Activated CD8-positive, alpha-beta memory T cell treated with anti-CD3 and anti-CD28 coated beads, Interleukin-2, amount 50 U/mL, for 4 hours (primary cell): Measurements from ENCODE around the gene ZNF28.
"Not testable (repeated sequence)": the region's sequence is repeated elsewhere in the genome, so short reads cannot be mapped to it uniquely, and the experiment has no call there.

Source experiments
- DNase-seq: peaks from one replicate; pipeline ENCODE4 v3.0.0-alpha.2; 2020

The ZNF28 gene

DNA sequence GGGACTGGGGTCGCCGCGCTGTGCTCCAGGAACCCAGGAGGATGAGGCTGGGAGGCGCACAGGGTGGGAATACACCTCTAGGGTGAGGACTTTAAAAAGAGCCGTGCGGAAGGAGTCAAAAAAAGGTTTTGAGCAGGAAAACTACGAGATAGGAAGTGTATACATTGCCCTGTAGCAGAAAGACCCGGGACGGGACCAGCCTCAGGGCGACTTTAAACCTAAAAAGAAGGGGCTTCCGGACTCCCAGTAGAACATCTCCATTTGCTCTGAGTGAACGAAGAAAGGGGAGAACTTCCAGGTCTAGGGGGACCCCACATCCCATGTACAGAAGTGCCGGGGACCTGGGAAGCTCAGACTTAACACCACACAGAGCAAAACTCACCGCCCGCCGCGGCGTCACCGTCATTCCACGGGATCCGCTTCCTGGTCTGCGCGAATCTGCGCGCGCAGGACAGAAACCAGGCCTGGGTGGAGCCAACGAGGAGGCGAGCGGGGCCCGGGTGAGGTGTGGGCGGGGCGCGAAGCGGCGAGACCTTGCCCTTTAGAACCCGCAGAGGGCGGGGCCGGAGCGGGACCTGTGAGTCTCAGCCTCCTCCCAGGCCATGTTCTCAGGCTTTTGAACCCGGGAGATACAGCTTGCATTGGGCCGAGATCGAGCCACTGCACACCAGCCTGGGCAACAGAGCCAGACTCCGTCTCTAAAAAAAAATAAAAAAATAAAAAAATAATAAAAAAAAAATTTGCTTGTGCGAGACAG is at the start of gene ZNF28:
Gene ZNF28 (minus strand): TSS at position 430 of the 757 bp plus-strand sequence. CDS start 3,675 bp downstream, outside the sequence.
- peak; percentile 67 for DNase-seq

DNA sequence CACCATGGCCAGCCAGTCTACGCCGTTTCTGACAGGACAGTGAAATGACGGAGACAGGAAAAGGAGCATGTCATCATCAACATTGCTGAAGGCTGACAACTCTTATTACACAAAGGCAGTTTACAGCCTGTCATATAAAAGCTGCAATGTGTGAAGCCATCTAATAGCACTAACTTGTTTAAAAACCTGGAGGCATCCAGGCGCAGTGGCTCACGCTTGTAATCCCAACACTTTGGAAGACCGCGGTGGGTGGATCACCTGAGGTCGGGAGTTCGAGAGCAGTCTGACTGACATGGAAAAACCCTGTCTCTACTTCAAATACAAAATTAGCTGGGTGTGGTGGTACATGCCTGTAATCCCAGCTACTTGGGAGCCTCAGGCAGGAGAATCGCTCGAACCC is 46.6 kb upstream of the ZNF28 start:
- not testable (repeated sequence) for DNase-seq

DNA sequence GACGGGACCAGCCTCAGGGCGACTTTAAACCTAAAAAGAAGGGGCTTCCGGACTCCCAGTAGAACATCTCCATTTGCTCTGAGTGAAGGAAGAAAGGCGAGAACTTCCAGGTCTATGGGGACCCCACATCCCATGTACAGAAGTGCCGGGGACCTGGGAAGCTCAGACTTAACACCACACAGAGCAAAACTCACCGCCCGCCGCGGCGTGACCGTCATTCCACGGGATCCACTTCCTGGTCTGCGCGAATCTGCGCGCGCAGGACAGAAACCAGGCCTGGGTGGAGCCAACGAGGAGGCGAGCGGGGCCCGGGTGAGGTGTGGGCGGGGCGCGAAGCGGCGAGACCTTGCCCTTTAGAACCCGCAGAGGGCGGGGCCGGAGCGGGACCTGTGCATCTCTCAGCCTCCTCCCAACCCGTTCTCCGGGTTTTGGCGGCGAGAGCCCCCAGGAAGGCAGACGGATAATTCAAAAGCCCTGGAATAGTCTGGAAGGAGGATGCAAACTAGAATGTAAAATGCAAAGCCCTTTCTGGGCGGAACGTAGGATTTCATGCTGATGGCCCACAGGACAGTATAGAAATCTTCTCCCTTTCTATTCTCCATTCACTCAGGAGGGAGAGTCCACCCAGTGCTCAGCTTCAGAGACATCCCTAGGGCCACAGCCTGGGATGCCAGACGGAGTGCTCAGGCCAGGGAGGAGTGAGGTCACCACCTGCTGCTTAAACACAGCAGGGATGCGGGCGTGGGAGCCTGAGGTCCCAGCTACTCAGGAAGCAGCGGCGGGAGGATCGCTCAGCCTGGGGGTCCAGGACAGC is 36.2 kb upstream of the ZNF28 start, which contains the start of gene ZNF468:
Gene ZNF468 (minus strand): TSS at position 242 of the 814 bp plus-strand sequence. CDS start 3,347 bp downstream, outside the sequence.
- DNase-seq = peak; percentile 69

DNA sequence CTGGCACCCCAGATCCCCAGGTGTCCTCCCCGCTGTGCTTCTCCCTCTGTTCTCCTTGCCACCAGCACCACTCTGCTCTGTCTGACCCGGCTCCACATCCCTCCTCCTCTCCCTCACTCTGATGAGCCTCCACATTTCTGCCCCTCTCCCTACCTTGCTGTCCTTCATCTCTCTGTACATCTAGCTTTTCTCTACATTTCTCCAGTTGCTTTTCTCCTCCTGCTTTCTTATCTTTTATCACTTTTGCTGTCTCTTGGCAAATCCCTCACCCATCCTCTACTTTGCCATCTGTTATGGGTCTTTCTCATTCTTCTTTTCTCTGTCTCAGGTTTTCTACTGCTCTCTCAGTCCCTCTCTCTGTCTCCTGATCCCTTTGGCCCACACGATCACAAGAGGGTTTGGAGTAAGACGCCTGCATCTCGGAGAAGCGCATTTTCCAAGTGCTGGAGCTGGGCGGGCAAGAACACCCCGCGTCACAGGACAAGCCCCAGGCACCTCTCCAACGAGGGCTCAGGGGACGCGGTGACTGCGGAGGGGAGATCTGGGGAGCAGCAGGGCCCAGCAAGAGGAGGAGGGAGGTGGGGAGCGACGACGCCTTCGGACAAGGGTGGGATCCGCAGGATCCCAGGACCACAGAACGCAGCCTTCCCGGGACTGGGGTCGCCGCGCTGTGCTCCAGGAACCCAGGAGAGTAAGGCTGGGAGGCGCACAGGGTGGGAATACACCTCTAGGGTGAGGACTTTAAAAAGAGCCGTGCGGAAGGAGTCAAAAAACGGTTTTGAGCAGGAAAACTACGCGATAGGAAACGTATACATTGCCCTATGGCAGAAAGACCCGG is 35.3 kb upstream of the ZNF28 start:
- DNase-seq = peak; percentile 17

DNA sequence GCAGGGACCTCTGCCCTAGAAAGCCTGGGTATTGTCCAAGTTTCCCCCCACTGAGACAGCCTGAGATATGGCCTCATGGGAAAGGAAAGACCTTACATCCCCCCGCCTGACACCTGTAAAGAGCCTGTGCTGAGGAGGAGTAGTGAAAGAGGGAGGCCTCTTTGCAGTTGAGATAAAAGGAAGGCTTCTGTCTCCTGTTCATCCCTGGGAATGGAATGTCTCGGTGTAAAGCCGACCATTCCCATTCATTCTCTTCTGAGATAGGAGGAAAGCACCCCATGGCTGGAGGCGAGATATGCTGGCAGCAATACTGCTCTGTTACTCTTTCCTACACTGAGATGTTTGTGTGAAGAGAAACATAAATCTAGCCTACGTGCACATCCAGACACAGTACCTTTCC is 25.9 kb upstream of the ZNF28 start:
- not testable (repeated sequence) for DNase-seq

DNA sequence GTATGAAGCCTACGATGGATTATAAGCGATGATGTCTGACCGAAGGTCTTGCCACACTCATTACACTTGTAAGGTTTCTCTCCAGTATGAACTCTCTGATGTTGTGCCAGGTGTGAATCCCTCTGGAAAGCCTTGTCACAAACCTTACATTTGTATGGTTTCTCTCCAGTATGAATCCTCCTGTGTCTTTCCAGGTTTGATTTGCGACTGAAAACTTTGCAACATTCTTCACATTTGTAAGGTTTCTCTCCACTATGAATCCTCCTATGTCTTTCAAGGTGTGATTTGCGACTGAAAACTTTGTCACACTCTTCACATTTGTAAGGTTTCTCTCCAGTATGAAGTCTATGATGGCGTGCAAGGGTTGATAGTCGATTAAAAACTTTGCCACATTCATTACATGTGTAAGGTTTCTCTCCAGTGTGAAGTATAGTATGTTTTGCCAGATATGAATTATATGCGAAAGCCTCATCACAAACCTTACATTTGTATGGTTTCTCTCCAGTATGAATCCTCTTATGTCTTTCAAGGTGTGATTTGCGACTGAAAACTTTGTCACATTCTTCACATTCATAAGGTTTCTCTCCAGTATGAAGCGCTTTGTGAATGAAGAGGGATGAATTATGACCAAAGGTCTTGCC is 19.5 kb upstream of the ZNF28 start:
- DNase-seq = not testable (repeated sequence)

DNA sequence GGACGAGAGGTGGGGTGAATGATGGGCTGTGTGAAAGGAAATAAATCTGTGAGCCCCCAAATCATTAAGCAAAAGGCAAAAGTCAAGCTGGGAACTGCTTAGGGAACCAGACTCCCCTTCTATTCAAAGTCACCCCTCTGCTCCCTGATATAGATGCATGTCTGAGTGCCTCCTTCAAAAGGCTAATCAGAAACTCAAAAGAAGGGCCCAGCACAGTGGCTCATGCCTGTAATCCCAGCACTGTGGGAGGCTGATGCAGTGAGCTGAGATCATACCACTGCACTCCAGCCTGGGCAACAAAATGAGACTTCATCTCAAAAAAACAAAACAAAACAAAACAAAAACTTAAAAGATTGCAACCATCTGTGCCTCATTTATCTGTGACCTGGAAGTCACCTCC is 12.9 kb upstream of the ZNF28 start:
- not testable (repeated sequence) for DNase-seq

DNA sequence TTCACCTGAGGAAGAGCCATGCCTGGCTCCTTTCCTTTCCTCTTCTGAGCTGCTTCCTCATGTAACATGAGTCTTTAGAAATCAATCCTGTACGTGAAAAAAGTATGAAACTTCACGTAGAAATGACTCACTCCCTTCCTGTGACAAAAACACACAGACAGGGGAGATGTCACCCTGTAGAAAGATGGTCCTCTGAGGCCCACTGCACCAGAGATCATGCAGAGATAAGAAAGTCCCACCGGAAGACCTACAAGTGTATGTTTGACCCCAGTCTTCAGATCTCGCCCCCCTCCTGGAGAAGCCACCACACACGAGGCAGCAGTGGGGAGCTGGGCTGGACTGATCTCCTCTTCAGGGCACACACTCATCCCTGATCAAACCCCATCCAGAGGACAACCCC is 12.1 kb upstream of the ZNF28 start:
- not testable (repeated sequence) for DNase-seq

DNA sequence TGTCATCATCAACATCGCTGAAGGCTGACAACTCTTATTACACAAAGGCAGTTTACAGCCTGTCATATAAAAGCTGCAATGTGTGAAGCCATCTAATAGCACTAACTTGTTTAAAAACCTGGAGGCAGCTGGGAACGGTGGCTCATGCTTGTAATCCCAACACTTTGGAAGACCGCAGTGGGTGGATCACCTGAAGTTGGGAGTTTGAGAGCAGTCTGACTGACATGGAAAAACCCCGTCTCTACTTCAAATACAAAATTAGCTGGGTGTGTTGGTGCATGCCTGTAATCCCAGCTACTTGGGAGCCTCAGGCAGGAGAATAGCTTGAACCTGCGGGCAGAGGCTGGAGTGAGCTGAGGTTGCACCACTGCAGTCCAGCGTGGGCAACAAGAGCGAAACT is 8.4 kb upstream of the ZNF28 start:
- DNase-seq = not testable (repeated sequence)

DNA sequence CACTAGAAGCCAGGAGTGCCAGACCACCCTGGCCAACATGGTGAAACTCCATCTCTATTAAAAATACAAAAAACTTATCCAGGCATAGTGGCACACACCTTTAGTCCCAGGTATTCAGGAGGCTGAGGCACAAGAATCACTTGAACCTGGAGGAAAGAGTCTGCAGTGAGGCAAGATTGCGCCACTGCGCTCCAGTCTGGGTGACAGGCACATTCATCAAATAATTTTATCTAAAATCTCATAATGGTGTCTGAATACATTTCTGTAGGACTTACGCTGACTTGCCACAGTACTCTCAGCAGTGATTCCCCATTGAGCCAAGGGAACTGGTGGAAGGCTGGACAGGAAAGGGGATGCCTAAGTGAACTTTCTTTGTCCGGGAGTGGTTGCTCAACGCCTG is 4.3 kb upstream of the ZNF28 start:
- no peak for DNase-seq

DNA sequence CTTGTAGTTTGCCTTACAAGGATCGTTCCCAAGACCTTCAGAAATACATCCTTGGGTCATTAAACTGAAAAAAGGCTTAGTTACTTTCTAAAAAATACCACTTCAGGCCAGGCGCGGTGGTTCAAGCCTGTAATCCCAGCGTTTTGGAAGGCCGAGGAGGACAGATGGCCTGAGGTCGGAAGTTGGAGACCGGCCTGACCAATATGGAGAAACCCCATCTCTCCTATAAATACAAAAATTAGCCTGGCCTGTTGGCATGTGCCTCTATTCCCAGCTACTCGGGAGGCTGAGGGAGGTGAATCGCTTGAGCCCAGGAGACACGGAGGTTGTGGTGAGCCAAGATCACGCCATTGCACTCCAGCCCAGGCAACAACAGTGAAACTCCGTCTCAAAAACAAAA is 2.2 kb upstream of the ZNF28 start:
- no peak for DNase-seq

DNA sequence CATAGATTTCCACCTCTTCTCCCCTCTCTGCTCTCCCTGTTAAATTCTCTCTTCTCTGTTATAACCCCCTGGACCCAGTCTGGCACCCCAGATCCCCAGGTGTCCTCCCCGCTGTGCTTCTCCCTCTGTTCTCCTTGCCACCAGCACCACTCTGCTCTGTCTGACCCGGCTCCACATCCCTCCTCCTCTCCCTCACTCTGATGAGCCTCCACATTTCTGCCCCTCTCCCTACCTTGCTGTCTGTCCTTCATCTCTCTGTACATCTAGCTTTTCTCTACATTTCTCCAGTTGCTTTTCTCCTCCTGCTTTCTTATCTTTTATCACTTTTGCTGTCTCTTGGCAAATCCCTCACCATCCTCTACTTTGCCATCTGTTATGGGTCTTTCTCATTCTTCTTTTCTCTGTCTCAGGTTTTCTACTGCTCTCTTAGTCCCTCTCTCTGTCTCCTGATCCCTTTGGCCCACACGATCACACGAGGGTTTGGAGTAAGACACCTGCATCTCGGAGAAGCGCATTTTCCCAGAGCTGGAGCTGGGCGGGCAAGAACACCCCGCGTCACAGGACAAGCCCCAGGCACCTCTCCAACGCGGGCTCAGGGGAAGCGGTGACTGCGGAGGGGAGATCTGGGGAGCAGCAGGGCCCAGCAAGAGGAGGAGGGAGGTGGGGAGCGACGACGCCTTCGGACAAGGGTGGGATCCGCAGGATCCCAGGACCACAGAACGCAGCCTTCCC is 795 bp downstream of the ZNF28 start:
- not testable (repeated sequence) for DNase-seq

DNA sequence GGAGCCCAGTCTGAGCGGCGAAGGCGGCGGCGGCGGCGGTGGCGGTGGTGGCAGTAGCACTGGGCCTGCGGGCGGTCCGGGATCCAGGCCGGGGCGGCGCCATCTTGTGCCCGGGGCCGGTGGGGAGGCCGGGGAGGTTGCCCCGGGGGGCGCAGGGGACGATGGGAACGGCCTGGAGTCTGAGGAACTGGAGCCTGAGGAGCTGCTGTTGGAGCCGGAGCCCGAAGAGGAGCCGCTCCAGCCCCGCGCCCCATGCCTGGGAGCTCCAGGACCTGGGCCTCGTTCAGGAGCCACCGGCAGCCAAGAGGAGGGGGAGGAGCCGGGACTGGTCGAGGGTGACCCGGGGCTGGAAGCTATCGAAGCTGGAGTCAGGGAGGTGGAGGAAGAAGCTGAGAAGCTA is 11.6 kb downstream of the ZNF28 start:
- DNase-seq = no peak

DNA sequence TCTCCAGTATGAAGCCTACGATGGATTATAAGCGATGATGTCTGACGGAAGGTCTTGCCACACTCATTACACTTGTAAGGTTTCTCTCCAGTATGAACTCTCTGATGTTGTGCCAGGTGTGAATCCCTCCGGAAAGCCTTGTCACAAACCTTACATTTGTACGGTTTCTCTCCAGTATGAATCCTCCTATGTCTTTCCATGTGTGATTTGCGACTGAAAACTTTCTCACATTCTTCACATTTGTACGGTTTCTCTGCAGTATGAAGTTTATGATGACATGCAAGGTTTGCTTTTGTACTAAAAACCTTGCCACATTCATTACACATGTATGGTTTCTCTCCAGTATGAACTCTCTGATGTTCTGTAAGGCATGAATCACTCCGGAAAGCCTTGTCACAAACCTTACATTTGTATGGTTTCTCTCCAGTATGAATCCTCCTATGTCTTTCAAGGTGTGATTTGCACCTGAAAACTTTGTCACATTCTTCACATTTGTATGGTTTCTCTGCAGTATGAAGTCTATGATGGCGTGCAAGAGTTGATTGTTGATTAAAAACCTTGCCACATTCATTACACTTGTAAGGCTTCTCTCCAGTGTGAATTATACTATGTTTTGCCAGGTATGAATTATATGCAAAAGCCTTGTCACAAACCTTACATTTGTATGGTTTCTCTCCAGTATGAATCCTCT is 21.3 kb downstream of the ZNF28 start:
- not testable (repeated sequence) for DNase-seq

DNA sequence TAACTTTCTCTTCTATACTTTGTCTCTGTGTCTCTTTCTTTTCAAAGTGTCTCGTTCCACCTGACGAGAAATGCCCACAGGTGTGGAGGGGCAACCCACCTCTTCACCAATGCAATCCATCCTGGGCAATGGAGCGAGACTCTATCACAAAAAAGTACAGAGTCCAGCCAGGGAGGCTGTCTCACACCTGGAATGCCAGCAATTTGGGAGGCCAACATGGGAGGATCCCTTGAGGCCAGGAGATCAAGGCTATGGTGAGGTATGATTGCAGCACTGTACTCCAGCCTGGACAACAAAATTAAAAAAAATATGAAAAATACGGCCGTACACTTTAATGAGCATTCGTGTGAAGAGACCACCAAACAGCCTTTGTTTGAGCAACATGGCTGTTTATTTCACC is 32.0 kb downstream of the ZNF28 start:
- no peak for DNase-seq

DNA sequence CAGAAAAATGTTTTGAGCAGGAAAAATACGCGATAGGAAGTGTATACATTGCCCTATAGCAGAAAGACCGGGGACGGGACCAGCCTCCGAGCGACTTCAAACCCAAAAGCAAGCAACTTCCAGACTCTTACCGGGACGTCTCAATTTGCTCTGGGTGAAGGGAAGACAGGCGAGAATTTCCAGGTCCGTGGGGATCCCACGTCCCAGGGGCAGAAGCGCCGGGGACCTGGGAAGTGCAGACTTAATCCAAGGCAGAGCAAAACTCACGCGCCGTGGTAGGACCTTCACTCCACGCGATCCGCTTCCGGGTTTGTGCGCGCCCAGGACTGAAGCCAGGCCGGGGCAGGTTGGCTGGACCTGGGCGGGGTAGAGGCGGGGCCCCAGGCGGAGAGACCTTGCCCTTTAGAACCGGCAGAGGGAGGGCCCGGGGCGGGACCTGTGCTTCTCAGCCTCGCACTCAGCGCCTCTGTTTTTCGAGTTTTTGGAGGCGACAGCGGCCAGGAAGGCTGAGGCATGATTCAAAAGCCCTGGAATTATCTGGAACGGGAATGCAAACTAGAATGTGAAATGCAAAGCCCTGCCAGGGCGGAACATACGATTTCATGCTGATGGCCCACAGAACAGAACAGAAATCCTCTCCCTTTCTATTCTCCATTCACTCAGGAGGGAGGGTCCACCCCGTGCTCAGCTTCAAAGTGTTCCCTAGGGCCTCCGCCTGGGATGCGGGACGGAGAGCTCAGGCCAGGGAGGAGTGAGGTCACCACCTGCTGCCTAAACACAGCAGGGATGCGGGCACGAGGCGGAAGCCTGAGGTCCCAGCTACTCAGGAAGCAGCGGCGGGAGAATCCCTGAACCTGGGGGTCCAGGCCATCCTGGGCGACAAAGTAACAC is 34.7 kb downstream of the ZNF28 start, which contains the start of gene ZNF600:
Gene ZNF600 (minus strand): TSS at position 328 of the 891 bp plus-strand sequence. CDS start 7,903 bp downstream, outside the sequence.
- peak; percentile 64 for DNase-seq

DNA sequence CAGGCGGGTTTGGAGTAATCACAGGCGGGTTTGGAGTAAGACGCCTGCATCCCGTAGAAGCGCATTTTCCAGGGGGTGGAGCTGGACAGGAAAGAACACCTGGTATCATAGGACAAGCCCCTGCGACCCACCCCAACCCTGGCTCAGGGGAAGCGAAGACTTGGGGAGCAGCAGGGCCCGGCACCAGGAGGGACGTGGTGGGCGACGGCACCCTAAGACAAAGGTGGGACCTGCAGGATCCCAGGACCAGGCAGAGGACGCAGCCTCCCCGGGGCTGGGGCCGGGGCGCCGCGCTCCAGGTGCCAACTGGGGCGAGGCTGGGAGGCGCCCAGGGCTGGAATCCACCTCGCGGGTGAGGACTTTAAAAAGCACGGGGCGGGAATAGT is 35.4 kb downstream of the ZNF28 start:
- DNase-seq = no peak

DNA sequence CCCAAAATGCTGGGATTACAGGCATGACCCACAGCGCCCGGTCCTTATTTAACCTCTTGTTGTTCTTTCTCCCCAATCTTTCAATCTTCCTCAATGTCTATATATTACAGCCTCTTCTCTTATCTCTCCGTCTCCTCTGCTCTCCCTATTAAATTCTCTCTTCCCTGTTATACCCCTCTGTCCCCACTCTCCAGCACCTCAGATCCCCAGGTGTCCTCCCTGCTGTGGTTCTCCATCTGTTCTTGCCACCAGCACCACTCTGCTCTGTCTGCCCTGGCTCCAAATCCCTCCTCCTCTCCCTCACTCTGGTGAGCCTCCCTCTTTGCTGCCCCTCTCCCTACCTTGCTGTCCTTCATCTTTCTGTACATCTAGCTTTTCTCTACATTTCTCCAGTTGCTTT is 35.9 kb downstream of the ZNF28 start:
- DNase-seq = no peak

DNA sequence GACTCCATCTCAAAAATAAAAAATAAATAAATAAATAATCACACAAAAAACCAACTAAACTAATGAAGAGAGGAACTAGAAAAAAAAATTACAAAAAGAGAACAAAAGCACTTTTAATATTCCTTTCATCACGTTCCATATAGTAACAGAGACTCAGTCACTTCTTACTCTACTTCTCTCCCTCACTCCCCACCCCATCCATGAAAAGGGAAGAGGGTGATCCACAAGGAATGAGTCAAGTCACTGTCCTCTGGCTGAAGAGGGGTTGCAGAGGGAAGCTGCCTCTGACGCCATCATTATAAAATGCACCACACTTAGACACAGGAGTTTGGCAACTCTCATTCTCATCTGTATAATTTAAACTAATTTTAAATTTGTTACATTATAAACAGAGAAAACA is 38.6 kb downstream of the ZNF28 start:
- DNase-seq = not testable (repeated sequence)

DNA sequence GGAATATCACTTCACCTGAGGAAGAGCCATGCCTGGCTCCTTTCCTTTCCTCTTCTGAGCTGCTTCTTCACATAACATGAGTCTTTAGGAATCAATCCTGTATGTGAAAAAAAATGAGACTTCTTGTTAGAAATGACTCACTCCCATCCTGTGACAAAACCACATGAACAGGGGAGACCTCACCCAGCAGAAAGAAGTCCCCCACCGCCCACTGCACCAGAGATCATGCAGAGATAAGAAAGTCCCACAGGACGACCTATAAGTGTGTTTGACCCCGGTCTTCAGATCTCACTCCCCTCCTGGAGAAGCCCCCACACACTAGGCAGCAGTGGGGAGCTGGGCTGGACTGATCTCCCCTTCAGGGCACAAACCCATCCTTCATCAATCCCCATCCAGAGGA is 42.6 kb downstream of the ZNF28 start:
- peak; percentile 54 for DNase-seq
